ENCODE results near the gene TAF8.
"Not testable (repeated sequence)": the region's sequence is repeated elsewhere in the genome, so short reads cannot be mapped to it uniquely, and the experiment has no call there.

TAF8 gene

DNA sequence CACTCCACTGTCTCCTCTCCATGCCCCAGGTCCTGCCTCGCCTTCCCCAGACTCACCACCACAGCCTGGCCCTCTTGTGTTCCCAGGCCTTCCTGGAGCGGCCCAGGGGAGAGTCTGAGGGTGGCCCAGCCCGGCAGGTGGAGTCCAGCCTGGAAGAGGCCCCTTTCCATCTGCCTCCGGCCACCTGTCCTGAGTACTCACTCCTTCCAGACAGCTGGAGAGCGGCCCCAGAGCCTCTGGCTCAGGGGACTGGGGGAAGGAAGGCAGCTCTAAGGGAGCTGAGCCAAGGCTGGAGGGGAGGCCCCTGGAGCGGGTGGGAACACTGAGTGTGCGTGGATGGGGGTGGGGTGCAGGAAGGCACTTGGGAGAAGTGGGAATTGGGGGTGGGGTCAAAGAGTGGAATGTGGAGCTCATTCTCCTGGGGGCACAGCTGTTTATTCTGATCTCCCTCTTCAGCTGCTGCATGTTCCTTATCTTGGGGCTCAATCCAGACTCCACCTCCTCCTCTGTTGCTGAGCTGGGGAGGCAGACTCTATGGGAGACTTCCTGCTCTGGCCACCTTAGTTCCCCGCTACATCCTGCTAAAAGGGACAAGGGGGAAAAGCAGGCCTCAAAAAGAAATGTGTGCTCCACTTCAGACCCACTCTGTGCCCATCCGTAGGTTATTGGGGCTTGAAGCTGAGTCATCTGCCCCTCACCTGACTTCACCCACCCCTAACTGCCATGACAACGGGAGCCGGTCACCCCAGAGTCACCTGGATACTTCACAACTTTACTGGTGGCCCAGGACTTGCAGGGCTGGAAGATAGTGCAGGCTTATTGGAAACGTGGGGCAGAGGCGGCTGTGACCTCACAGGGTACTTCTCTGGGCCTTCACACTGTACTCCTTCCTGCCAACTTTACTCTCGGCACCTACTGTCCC is 19.5 kb upstream of the TAF8 start:
- no peak overlapping the region for H3K27ac ChIP-seq (ENCODE audit: low read depth, low read length)
- H3K4me3 ChIP-seq (ENCODE audit: low read depth in 1 of 2, low read length in 2 of 2), result no peak overlapping the region
- peaks cover 3% of the 10 kb centered on the region for H3K36me3 ChIP-seq (ENCODE audit: insufficient read depth, low read length)
- no peaks in the 10 kb centered on the region for H3K27me3 ChIP-seq (ENCODE audit: control insufficient read depth in 1 of 2, insufficient read depth in 2 of 2, low read length in 2 of 2)
- H3K4me1 ChIP-seq (ENCODE audit: insufficient read depth, low read length), result peaks cover 15% of the 10 kb centered on the region
- no peak overlapping the region for H3K9ac ChIP-seq (ENCODE audit: low read length)
- H3K9me3 ChIP-seq (ENCODE audit: low read length), result no peaks in the 10 kb centered on the region

DNA sequence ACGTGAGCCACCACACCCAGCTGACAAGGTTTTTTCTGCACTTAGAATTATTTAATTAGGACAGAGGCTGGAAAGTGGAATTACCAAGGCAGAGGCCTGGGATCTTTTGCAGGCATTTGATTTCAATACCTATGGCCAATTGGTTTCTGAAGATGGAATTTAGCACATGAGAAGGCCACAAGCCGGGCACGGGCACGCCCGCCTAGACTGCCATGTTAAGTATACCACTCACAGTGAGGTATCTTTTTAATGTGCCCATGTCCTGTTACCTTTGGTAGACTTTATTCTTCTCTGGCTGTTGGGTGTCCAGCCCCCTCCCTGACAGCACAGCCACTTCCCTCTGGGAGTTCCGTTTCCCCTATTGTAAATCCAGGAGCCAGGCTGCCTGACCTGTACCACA is 18.0 kb upstream of the TAF8 start:
- H3K4me1 ChIP-seq (ENCODE audit: insufficient read depth, low read length), result peaks cover 15% of the 10 kb centered on the region
- H3K9ac ChIP-seq (ENCODE audit: low read length), result no peak overlapping the region
- H3K27ac ChIP-seq (ENCODE audit: low read depth, low read length), result no peak overlapping the region

DNA sequence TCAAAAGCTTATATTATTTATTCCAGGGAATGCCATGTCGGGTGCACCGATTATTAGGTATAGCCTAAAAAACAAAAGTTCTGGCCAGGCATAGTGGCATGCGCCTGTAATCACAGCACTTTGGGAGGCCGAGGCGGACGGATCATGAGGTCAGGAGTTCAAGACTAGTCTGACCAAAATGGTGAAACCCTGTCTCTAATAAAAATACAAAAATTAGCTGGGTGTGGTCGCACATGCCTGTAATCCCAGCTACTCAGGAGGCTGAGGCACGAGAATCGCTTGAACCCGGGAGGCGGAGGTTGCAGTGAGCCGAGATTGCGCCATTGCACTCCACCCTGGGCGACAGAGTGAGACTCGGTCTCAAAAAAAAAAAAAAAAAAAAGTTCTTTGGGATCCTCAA is 12.7 kb upstream of the TAF8 start:
- peaks cover 21% of the 10 kb centered on the region for H3K4me1 ChIP-seq (ENCODE audit: insufficient read depth, low read length)
- not testable (repeated sequence) for H3K27me3 ChIP-seq (ENCODE audit: control insufficient read depth in 1 of 2, insufficient read depth in 2 of 2, low read length in 2 of 2); H3K9ac ChIP-seq (ENCODE audit: low read length); H3K27ac ChIP-seq (ENCODE audit: low read depth, low read length); H3K36me3 ChIP-seq (ENCODE audit: insufficient read depth, low read length); H3K4me3 ChIP-seq (ENCODE audit: low read depth in 1 of 2, low read length in 2 of 2); H3K9me3 ChIP-seq (ENCODE audit: low read length)

More for the DNA sequence above, 18.0 kb upstream of the TAF8 start:
- Histone ChIP-seq H3K9me3 (ENCODE audit: low read length) (no peaks in the 10 kb centered on the region), H3K36me3 (ENCODE audit: insufficient read depth, low read length) (peaks cover 3% of the 10 kb centered on the region), H3K4me3 (ENCODE audit: low read depth in 1 of 2, low read length in 2 of 2) (no peak overlapping the region), H3K27me3 (ENCODE audit: control insufficient read depth in 1 of 2, insufficient read depth in 2 of 2, low read length in 2 of 2) (no peaks in the 10 kb centered on the region)

- Histone ChIP-seq H3K9ac (ENCODE audit: low read length) (no peak overlapping the region), H3K4me1 (ENCODE audit: insufficient read depth, low read length) (peaks cover 25% of the 10 kb centered on the region), H3K9me3 (ENCODE audit: low read length) (no peaks in the 10 kb centered on the region), H3K4me3 (ENCODE audit: low read depth in 1 of 2, low read length in 2 of 2) (no peak overlapping the region), H3K27me3 (ENCODE audit: control insufficient read depth in 1 of 2, insufficient read depth in 2 of 2, low read length in 2 of 2) (no peaks in the 10 kb centered on the region), H3K27ac (ENCODE audit: low read depth, low read length) (no peak overlapping the region), H3K36me3 (ENCODE audit: insufficient read depth, low read length) (no peaks in the 10 kb centered on the region)
Measured at GRCh38 chr6:42038163-42038562, 12.2 kb upstream of the TAF8 start.

GRCh38 chr6:42038811-42039408 is 11.4 kb upstream of the TAF8 start:
- no peaks in the 10 kb centered on the region for H3K27me3 ChIP-seq (ENCODE audit: control insufficient read depth in 1 of 2, insufficient read depth in 2 of 2, low read length in 2 of 2)
- H3K9ac ChIP-seq (ENCODE audit: low read length), result no peak overlapping the region
- peaks cover 31% of the 10 kb centered on the region for H3K4me1 ChIP-seq (ENCODE audit: insufficient read depth, low read length)
- no peaks in the 10 kb centered on the region for H3K36me3 ChIP-seq (ENCODE audit: insufficient read depth, low read length)
- no peak overlapping the region for H3K4me3 ChIP-seq (ENCODE audit: low read depth in 1 of 2, low read length in 2 of 2)
- no peaks in the 10 kb centered on the region for H3K9me3 ChIP-seq (ENCODE audit: low read length)
- H3K27ac ChIP-seq (ENCODE audit: low read depth, low read length), result no peak overlapping the region

DNA sequence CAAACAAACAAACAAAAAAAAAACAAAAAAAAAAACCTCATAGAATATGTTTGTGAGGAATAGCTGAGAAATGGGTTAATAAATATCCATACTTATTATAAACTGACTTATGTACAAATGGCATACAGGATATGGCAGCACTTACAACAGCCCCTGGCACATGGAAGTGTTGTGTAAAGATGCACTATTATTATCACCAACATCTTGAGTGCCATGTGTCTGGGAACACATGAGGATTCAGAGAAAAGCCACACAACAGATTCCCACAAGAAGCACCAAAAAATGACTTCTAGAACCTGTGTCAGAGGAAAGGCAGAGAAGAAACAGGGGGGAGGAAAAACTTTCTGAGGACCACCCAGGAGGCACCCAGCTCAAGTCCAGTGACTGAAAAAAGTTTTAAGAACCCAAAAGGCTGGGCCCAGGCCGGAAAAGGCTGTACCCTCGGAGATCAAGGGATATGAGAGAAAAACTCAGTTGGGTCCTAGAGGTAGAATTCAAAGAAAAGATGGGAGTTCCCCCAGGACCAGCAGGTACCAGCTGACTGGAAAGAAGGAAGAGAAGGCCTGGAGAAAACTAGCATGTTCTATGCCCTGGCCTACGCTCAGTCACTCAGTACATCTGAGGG is 9.4 kb upstream of the TAF8 start:
- no peaks in the 10 kb centered on the region for H3K9me3 ChIP-seq (ENCODE audit: low read length)
- H3K4me1 ChIP-seq (ENCODE audit: insufficient read depth, low read length), result peaks cover 48% of the 10 kb centered on the region
- H3K9ac ChIP-seq (ENCODE audit: low read length), result peak overlapping the region; percentile 65
- no peaks in the 10 kb centered on the region for H3K27me3 ChIP-seq (ENCODE audit: control insufficient read depth in 1 of 2, insufficient read depth in 2 of 2, low read length in 2 of 2)
- H3K27ac ChIP-seq (ENCODE audit: low read depth, low read length), result peak overlapping the region; percentile 74
- H3K4me3 ChIP-seq (ENCODE audit: low read depth in 1 of 2, low read length in 2 of 2), result no peak overlapping the region
- H3K36me3 ChIP-seq (ENCODE audit: insufficient read depth, low read length), result no peaks in the 10 kb centered on the region

DNA sequence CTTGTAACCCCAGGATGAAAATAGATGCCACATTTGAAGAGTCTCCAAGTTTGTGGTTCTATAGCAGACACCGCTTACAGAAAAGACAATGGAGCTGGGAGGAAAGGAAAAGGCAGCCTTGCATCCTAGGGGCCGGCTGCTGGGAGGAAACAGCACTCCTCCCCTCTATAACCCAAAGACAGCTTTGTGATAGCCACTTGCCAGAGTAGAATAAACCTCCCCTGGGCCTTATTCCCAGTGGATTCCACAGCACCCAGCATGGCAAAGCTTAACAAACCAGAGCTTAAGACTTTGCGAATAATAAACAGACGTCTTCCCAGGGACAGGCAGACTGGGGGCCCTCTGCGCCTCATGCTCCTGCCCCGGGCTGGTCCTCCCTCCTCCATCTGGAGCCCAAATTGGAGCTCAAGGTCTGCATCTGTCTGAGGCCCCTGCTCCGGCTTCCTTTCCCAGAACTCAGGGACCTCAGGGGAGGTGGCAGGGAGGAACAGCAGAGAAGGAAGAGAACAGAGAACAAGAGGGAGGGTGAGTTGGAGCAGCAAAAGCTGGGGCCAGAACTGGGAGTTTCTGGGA is 8.8 kb upstream of the TAF8 start:
- no peaks in the 10 kb centered on the region for H3K9me3 ChIP-seq (ENCODE audit: low read length)
- H3K9ac ChIP-seq (ENCODE audit: low read length), result peak overlapping the region; percentile 65
- H3K27ac ChIP-seq (ENCODE audit: low read depth, low read length), result peak overlapping the region; percentile 74
- no peaks in the 10 kb centered on the region for H3K27me3 ChIP-seq (ENCODE audit: control insufficient read depth in 1 of 2, insufficient read depth in 2 of 2, low read length in 2 of 2)
- no peaks in the 10 kb centered on the region for H3K36me3 ChIP-seq (ENCODE audit: insufficient read depth, low read length)
- H3K4me3 ChIP-seq (ENCODE audit: low read depth in 1 of 2, low read length in 2 of 2), result no peak overlapping the region
- H3K4me1 ChIP-seq (ENCODE audit: insufficient read depth, low read length), result peaks cover 54% of the 10 kb centered on the region

- Histone ChIP-seq H3K27me3 (ENCODE audit: control insufficient read depth in 1 of 2, insufficient read depth in 2 of 2, low read length in 2 of 2) (no peaks in the 10 kb centered on the region), H3K4me1 (ENCODE audit: insufficient read depth, low read length) (peaks cover 59% of the 10 kb centered on the region), H3K4me3 (ENCODE audit: low read depth in 1 of 2, low read length in 2 of 2) (no peak overlapping the region), H3K27ac (ENCODE audit: low read depth, low read length) (peak overlapping the region; percentile 74), H3K9ac (ENCODE audit: low read length) (no peak overlapping the region), H3K36me3 (ENCODE audit: insufficient read depth, low read length) (no peaks in the 10 kb centered on the region), H3K9me3 (ENCODE audit: low read length) (no peaks in the 10 kb centered on the region)
Measured at GRCh38 chr6:42042108-42042507, 8.2 kb upstream of the TAF8 start.

DNA sequence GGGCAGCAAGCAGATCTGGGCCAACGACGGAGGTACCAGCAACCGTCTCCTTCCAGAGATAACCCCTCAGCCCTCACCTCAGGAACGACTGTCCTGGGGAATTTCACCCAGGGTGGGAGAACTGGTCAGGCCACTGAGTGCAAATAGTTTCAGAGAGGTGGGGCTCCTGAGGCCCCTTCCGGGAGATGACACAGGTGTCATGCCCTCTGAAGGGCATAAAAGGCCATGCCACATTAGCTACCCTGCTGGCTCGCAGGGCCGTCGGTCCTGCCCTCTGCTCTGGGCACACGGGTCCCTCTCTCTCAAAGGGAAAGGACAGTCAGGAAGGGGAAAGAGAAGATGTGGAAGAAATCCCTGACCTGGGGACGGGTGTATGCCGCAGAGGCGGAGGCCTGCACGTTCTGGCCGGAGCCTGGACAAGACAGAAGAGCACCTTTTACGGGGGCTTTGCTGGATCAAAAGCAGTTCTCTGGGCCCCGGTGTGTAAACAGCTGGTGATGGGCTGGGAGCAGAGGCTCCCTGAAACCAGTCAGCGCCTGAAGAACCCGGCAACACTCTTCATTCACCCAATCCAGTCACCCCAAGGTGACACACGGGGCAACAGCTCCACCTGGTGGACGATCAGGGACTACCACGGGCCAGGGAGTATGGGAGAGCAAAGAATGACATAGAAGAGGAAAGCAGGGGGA is 6.4 kb upstream of the TAF8 start:
- no peaks in the 10 kb centered on the region for H3K9me3 ChIP-seq (ENCODE audit: low read length)
- H3K27ac ChIP-seq (ENCODE audit: low read depth, low read length), result peak overlapping the region; percentile 72
- H3K36me3 ChIP-seq (ENCODE audit: insufficient read depth, low read length), result no peaks in the 10 kb centered on the region
- peak overlapping the region; percentile 17 for H3K9ac ChIP-seq (ENCODE audit: low read length)
- H3K4me3 ChIP-seq (ENCODE audit: low read depth in 1 of 2, low read length in 2 of 2), result peak overlapping the region in 1 of 2 donors; percentile 28
- H3K4me1 ChIP-seq (ENCODE audit: insufficient read depth, low read length), result peaks cover 71% of the 10 kb centered on the region
- no peaks in the 10 kb centered on the region for H3K27me3 ChIP-seq (ENCODE audit: control insufficient read depth in 1 of 2, insufficient read depth in 2 of 2, low read length in 2 of 2)

GRCh38 chr6:42045538-42046460 is 4.5 kb upstream of the TAF8 start:
- Histone ChIP-seq H3K9me3 (ENCODE audit: low read length) (no peaks in the 10 kb centered on the region), H3K9ac (ENCODE audit: low read length) (peak overlapping the region; percentile 63), H3K36me3 (ENCODE audit: insufficient read depth, low read length) (no peaks in the 10 kb centered on the region), H3K27ac (ENCODE audit: low read depth, low read length) (peak overlapping the region; percentile 98), H3K27me3 (ENCODE audit: control insufficient read depth in 1 of 2, insufficient read depth in 2 of 2, low read length in 2 of 2) (no peaks in the 10 kb centered on the region), H3K4me3 (ENCODE audit: low read depth in 1 of 2, low read length in 2 of 2) (peak overlapping the region in 1 of 2 donors; percentile 45), H3K4me1 (ENCODE audit: insufficient read depth, low read length) (peaks cover 77% of the 10 kb centered on the region)

Measured in muscle layer of colon (tissue), 2 donors.